Inferior parietal cortex (tissue), 1 donor: Measurements from ENCODE around the gene JAK2.
"Not testable (repeated sequence)": the region's sequence is repeated elsewhere in the genome, so short reads cannot be mapped to it uniquely, and the experiment has no call there.

ENCODE experiments used
- DNase-seq: peaks from one replicate; pipeline ENCODE4 v3.0.0-alpha.2; 2016; ENCODE audit errors: extremely low spot score

The JAK2 gene

DNA sequence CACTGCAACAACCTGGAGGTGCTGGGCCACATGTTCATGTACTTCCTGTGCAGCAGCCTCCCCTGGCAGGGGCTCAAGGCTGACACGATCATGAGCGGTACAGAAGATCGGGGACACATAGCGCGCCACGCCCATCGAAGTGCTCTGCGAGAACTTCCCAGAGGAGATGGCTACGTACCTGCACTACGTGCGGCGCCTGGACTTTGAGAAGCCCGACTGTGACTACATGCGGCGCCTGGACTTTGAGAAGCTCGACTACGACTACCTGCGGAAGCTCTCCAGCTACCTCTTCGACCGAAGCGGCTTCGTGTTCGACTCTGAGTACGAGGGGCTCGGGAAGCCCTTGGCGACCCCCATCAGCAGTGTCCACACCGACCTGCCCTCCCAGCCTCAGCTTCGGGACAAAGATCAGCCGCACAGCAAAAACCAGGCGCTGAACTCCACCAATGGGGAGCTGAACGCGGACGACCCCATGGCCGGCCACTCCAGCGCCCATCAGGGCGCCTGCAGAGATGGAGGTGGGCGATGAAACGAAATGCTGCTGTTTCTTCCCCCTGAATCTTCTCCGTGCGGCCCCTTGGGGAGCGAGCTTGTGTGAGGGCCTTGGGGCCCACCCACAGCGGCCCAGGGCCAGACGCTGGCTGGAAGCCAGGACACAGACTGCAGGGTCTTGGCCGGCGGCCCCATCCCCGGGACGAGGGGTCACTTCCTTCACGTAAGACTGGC lies 56.5 kb downstream of the JAK2 start:
- no peak for DNase-seq

DNA sequence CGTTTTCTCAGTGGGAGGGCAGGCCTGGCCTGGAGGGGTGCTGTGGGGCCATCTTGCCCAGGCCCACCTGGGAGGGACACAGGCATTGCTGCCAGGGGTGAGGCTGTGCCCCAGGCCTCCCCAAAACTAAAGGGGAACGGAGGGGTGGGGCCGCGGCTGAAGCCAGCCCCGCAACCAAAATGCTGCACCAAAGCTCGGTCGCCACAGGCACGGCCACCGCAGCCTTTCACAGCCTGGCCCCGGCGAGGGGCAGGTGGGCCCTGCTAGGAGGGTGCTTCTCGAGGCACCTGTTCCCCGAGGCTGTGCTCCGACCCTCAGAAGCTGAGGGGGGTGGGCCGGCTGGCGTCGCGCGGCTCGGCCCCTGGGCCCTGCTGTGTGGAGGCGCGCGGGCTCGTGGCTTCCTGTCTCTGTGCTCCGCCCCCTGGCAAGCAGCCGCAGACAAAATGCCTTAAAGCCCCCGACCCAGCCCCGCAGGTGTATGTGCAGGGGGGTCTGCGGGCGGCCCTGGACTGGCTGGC lies 57.6 kb downstream of the JAK2 start:
- no peak for DNase-seq

DNA sequence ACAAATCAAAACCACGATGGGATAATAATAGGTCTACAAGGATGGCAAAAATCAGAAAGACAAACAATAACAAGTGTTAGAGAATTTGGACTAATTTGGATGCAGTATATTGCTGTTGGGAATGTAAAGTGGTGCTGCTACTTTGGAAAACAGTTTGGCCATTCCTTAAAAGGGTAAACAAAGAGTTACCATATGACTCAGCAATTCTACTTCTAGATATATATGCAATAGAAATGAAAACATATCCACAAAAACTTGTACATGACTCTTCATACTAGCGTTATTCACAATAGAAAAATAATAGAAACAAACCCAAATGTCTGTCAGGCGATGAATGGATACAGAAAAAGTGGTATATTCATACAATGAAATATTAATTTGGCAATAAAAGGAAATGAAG lies 58.3 kb downstream of the JAK2 start:
- no peak for DNase-seq

DNA sequence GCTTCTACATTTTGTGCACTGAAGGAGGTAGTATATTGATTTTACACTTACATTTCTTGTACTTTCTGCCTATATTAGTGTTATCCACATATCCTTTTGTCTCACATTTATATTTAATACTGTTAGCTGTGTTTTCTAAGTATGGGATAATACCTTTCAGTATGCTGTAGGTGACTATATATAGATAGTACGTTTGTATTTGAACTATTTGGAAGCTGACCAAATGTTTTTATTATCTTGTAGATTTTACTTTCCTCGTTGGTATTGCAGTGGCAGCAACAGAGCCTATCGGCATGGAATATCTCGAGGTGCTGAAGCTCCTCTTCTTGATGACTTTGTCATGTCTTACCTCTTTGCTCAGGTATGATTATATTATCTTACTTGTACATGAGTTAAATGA lies 59.1 kb downstream of the JAK2 start:
- DNase-seq = no peak

DNA sequence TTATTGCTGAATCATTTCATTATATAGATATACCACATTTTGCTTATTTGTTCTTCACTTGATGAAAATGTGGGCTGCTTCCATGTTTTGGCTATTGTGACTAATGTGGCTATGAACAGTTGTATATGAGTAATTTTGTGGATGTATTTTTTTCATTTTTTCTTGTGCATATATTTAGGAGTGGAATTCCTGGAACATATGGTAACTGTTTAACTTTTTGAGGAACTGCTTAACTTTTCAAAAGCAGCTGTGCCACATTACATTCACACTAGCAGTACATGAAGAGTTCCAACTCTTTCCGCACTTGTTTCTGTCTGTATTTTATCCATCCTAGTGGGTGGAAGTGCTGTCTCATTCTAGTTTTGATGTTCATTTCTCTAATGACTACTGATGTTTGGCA lies 67.8 kb downstream of the JAK2 start:
- DNase-seq = peak; percentile 20

DNA sequence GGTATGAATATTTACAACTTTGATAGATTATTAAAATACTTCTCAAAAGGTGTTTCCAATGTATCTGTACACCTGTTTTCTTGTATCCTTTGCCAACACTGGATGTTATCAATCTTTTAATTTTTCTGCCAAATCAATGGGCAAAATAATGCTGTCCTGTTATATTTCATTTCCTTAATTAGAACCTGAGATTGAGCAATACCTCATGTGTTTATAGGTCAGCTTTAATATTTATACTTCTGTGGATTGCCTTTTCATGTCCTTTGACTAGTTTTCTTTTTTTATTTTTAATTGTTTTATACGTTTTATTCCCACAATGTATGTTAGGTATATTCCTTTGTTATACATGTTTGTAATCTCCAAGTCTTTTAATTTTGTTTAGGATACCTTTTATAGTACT lies 77.6 kb downstream of the JAK2 start:
- DNase-seq = no peak

DNA sequence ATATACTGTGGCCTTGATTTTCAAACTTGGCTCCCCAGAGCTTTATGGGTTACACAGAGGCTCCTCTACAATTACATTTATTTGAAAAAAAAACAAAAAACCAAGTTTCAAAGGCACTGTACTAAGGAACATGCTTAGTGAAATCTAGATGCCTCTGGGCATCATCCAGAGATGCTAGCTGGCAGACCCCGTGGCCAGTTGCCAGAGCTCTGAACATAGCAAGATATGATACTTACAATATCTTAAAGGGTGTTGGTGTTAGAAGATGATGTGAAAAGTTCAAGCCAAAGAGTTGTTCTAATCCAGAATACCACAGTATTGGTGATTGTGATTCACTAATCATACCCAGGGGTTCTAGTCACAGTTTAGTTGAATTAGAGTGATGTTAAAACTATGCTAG lies 87.8 kb downstream of the JAK2 start:
- DNase-seq = no peak

DNA sequence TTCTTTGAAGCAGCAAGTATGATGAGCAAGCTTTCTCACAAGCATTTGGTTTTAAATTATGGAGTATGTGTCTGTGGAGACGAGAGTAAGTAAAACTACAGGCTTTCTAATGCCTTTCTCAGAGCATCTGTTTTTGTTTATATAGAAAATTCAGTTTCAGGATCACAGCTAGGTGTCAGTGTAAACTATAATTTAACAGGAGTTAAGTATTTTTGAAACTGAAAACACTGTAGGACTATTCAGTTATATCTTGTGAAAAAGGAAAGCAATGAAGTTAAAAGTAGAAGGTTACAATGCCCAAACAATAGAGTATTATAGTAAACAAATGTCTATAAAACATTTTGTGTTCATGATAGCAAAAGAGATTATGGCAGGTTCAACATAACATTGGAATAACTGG lies 88.6 kb downstream of the JAK2 start:
- DNase-seq = no peak

DNA sequence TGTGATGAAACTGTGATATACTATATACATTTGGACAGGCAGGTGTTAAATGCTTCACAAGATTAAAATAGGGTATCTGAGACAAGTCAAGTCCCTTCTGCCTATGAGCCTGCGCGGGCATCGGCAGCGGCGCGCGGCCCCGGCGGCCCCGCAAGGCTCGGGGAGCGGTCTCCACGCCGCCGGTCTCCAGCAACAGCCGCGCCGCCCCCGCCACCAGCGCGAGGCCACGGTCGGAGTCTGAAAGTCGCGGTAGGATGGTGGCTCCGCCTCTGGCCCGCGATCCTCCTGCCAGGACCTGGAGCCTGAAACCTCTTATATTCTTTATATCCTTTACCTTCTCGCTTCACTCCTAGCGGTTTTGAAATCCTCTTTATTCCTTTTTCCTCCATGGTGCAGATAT lies 100.9 kb downstream of the JAK2 start:
- DNase-seq = no peak

DNA sequence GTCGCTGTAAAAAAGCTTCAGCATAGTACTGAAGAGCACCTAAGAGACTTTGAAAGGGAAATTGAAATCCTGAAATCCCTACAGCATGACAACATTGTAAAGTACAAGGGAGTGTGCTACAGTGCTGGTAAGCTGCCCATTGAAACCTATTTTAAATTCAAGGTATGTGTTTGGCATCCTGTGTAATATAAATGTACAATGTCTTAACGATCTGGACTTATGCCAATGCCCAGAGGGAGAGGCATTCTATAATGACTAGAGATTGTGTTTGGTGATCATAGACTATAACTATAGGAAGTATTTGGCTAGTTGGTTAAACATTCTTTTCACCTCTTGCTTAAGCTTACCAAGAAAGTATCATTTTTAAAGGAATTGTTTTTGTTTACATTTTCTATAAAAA lies 104.7 kb downstream of the JAK2 start:
- no peak for DNase-seq

DNA sequence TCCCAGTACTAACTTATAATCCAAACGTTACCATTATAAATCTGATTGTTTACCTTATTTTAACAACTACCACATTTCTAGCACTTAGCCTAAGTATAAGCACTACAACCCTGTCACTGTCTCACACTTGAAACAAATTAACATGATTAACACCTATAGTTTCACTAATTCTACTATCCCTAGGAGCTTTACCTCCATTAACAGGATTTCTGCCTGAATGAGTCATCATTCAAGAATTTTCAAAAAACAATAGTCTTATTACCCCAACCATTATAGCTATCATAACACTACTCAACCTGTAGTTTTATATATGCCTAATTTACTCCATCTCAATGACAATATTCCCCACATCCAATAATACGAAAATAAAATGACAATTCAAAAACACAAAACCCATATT lies 110.7 kb downstream of the JAK2 start:
- no peak for DNase-seq

DNA sequence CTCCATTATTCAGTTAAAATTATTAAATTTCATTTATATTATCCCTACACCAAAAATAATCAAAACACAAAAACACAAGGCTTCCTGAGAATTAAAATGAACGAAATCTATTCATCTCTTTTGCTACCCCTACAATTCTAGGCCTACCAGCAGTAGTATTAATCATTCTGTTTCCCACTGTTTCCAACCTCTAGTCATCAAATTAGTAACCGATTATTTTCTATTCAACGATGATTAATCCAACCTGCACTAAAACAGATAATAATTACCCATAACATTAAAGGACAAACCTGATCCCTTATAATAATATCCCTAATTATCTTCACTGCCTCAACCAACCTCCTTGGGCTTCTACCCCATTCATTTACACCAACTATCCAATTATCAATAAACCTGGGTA lies 114.4 kb downstream of the JAK2 start:
- no peak for DNase-seq

DNA sequence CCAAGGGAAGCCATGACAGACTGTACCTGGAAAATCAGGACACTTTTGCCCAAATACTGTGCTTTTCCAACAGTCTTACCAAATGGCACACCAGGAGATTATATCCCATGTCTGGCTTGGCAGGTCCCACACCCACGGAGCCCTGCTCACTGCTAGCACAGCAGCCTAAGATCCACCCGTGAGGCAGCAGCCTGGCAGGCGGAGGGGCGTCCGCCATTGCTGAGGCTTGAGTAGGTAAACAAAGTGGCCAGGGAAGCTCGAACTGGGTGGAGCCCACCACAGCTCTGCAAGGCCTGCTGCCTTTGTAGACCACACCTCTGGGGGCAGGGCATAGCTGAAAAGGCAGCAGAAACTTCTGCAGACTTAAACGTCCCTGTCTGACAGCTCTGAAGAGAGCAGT lies 116.1 kb downstream of the JAK2 start:
- DNase-seq = not testable (repeated sequence)

DNA sequence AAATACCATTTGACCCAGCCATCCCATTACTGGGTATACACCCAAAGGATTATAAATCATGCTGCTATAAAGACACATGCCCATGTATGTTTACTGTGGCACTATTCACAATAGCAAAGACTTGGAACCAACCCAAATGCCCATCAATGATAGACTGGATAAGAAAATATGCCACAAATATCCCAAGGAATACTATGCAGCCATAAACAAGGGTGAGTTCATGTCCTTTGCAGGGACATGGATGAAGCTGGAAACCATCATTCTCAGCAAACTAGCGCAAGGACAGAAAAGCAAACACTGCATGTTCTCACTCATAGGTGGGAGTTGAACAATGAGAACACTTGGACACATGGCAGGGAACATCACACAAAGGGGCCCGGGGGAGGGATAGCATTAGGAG lies 121.4 kb downstream of the JAK2 start:
- DNase-seq = not testable (repeated sequence)

DNA sequence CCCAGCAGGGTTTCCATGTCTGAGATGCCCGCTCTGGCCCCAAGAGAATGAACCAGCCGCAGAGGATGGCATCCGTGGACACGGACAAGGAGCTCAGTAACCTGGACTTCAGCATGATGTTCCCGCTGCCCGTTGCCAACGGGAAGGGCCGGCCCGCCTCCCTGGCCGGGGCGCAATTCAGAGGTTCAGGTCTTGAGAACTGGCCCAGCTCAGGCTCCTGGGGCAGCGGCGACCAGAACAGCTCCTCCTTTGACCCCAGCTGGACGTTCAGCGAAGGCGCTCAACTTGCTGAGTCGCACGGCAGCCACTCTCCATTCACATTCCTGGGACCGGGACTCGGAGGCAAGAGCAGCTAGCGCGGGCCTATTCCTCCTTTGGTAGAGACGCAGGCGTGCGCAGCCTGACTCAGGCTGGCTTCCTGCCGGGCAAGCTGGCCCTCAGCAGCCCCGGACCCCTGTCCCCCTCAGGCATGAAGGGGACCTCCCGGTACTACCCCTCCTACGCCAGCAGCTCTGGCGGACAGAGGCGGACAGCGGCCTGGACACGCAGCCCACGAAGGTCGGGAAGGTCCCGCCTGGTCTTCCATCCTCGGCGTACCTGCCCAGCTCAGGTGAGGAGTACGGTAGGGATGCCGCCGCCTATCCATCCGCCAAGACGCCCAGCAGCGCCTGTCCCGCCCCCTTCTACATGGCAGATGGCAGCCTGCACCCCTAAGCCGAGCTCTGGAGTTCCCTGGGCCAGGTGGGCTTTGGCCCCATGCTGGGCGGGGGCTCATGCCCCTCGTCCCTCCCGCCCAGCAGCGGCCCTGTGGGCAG lies 126.0 kb downstream of the JAK2 start:
- DNase-seq = no peak

DNA sequence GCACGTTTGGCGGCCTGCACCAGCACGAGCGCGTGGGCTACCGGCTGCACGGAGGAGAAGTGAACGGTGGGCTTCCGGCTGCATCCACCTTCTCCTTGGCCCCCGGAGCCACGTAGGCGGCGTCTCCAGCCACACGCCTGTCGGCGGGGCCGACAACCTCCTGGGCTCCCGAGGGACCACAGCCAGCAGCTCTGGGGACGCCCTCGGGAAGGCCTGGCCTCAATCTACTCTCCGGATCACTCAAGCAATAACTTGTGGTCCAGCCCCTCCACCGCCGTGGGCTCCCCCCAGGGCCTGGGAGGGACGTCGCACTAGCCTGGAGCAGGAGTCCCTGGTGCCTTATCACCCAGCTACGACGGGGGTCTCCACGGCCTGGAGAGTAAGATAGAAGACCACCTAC lies 126.6 kb downstream of the JAK2 start:
- DNase-seq = no peak

DNA sequence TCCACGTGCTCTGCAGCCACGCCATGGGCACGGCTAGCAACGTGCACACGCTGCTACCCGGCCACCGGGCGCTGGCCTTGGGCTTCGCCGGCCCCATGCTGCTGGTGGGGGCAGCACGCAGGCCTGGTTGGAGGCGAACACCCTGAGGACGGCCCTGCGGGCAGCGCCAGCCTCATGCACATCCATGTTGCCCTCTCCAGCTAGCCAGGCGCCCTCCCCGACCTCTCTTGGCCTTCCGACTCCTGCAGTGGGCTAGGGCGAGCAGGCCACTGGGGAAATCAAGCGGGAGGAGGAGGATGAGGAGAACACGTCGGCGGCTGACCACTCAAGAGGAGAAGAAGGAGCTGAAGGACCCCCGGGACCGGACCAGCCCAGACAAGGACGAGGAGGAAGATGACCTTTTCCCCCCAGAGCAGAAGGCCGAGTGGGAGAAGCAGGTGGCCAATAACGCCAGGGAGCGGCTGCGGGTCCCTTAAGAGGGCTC lies 127.1 kb downstream of the JAK2 start:
- DNase-seq = no peak

DNA sequence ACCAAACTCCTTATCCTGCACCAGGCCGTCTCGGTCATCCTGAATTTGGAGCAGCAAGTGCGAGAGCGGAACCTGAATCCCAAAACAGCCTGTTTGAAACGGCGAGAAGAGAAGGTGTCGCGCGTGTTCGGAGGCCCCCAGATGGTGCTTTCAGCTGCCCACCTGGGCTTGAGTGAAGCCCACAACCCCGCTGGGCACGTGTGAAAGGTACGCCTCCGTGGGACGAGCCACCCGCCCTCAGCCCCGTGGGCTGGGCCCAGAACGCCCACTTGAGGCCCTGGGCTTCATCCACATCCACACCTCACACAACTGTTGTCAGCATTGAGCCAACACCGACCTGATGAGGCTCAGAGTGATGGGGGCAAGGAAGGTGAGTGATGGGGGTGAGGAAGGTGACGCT lies 127.6 kb downstream of the JAK2 start:
- no peak for DNase-seq

DNA sequence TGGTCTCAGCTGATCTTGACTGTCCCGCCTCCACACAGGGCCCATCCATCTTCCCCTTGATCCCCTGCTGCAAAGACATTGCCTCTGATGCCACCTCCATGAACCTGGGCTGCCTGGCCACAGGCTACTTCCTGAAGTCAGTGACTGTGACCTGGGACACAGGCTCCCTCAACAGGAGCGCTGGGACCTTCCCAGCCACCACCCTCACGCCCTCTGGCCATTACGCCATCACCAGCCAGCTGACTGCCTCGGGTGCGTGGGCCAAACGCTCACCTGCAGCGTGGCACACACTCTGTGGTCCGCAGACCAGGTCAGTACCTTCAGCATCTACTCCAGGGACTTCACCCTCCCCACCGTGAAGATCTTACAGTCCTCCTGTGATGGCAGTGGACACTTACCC lies 128.5 kb downstream of the JAK2 start:
- no peak for DNase-seq

DNA sequence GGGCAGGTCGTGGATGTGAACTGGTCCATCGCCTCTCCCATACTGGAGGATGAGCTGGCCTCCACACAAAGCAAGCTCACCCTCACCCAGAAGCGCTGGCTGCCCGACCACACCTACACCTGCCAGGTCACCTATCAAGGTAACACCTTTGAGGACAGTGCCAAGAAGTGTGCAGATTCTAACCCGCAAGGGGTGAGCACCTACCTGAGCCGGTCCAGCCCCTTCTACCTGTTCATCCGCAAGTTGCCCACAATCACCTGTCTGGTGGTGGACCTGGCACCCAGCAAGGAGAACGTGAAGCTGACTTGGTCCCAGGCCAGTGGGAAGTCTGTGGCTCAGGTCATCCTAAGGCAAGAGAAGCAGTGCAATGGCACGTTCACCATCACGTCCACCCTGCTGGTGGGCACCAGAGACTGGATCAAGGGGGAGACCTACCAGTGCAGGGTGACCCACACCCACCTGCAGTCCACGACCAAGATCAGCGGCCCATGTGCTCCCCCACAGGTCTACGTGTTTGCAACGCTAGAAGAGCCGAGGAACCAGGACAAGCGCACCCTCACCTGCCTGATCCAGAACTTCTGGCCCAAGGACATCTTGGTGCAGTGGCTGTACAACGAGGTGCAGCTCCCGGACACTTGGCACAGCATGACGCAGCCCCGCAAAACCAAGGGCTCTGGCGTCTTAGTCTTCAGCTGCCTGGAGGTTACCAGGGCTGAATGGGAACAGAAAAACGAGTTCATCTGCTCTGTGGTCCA lies 129.1 kb downstream of the JAK2 start:
- no peak for DNase-seq

DNA sequence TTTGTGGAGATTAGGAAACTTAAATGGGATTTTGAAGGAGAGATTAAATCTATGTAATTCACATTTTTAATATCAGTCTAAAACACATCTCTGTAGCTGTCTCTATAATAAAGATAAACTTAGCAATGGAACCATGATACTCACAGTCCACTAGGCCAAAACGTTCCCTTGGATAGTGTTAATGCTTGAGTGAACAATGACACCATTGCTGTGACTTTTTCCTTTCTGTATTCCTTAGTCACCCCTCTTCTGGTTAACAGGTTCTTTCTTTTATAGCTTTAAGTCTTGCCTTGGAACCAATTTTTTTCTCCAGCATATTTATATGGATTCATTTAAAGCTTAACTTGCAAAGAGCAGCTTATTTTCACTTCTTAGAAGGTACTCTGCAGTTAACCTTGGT lies 137.0 kb downstream of the JAK2 start:
- no peak for DNase-seq

DNA sequence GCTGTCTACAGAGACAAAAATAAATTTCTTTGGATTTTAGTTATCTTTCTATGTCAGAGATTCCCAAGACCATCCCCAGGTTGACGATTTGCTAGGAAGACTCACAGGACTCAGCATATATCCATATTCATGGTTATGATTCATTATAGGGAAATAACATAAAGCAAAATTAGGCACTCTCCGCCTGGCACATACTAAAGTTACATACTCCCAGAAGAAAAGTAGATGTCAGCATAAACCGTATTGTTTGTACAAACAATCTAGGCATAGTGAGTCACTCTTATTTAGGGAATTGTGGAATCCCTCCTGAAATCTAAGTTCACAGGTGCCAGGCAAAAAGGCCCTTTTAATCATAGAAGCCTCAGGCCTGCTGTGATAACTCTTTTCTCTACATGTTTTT lies 137.4 kb downstream of the JAK2 start:
- no peak for DNase-seq
